MM.1S (cell line): ENCODE results near the gene TYW1B.
"Not testable (repeated sequence)": the region's sequence is repeated elsewhere in the genome, so short reads cannot be mapped to it uniquely, and the experiment has no call there.

ENCODE experiments used
- DNase-seq: peaks from one replicate; pipeline ENCODE4 v3.0.0-alpha.2; 2015
- H2AFZ ChIP-seq: fragments of 300-600 bp; sonication (generic); 2 replicates; pipeline ENCODE4 v1.6.0; 2016; ENCODE audit warnings: antibody characterized with exemption, low read length
- H3F3A ChIP-seq: fragments of 300-600 bp; sonication (generic); 2 replicates; pipeline ENCODE4 v1.6.1; 2016; ENCODE audit warnings: mild to moderate bottlenecking, antibody characterized with exemption, low read length, moderate library complexity, mixed read lengths; ENCODE audit not compliant: insufficient read depth
- H3K27ac ChIP-seq: fragments of 300-600 bp; sonication (generic); 2 replicates; pipeline ENCODE4 v1.5.1; 2016; ENCODE audit warnings: mild to moderate bottlenecking, low read length
- H3K27me3 ChIP-seq: fragments of 300-600 bp; sonication (generic); replicated peaks from 2 replicates; pipeline ENCODE4 v1.6.0; 2016; ENCODE audit warnings: low read length; ENCODE audit not compliant: insufficient read depth
- H3K36me3 ChIP-seq: fragments of 300-600 bp; sonication (generic); replicated peaks from 2 replicates; pipeline ENCODE4 v1.6.1; 2016; ENCODE audit warnings: mild to moderate bottlenecking, low read length, mixed read lengths; ENCODE audit not compliant: insufficient read depth
- H3K4me1 ChIP-seq: fragments of 300-600 bp; sonication (generic); 2 replicates; pipeline ENCODE4 v1.6.1; 2016; ENCODE audit warnings: low read length, mixed read lengths
- H3K4me2 ChIP-seq: fragments of 300-600 bp; sonication (generic); 2 replicates; pipeline ENCODE4 v1.6.0; 2016; ENCODE audit warnings: low read depth, low read length
- H3K4me3 ChIP-seq: fragments of 300-600 bp; sonication (generic); 2 replicates; pipeline ENCODE4 v1.5.1; 2016; ENCODE audit warnings: low read length, mixed read lengths
- H3K79me2 ChIP-seq: fragments of 300-600 bp; sonication (generic); 2 replicates; pipeline ENCODE4 v1.6.1; 2016; ENCODE audit warnings: mixed run types, low read length, mixed read lengths
- H3K9ac ChIP-seq: fragments of 300-600 bp; sonication (generic); 2 replicates; pipeline ENCODE4 v1.6.1; 2016; ENCODE audit warnings: low read length, mixed read lengths
- H3K9me2 ChIP-seq: fragments of 300-600 bp; sonication (generic); replicated peaks from 2 replicates; pipeline ENCODE4 v1.6.1; 2016; ENCODE audit warnings: mild to moderate bottlenecking, low read length, mixed read lengths; ENCODE audit not compliant: insufficient read depth
- H3K9me3 ChIP-seq: fragments of 300-600 bp; sonication (generic); replicated peaks from 2 replicates; pipeline ENCODE4 v1.6.1; 2016; ENCODE audit warnings: mild to moderate bottlenecking, low read length, mixed read lengths; ENCODE audit not compliant: insufficient read depth
- H4K20me1 ChIP-seq: fragments of 300-600 bp; sonication (generic); 2 replicates; pipeline ENCODE4 v1.6.1; 2016; ENCODE audit warnings: mild to moderate bottlenecking, low read length, moderate library complexity, mixed read lengths; ENCODE audit not compliant: insufficient read depth
- CTCF ChIP-seq: fragments of 300-600 bp; sonication (generic); IDR thresholded peaks from 2 replicates; pipeline ENCODE4 v1.5.1; 2016; ENCODE audit warnings: antibody characterized with exemption, low read length, mixed read lengths
- EZH2 ChIP-seq: fragments of 300-600 bp; sonication (generic); optimal IDR thresholded peaks from 2 replicates; pipeline ENCODE3; 2017; ENCODE audit warnings: low read depth, mild to moderate bottlenecking, antibody characterized with exemption, low read length, mixed read lengths
- EZH2phosphoT487 ChIP-seq: fragments of 300-600 bp; sonication (generic); IDR thresholded peaks from 2 replicates; pipeline ENCODE4 v1.6.1; 2018; ENCODE audit warnings: antibody characterized with exemption, low read length

The TYW1B gene

GRCh38 chr7:72704894-72705293, 123.1 kb downstream of the TYW1B start:
- DNase-seq: no peak
- H3F3A ChIP-seq: no peaks in the 10 kb centered on the region
- H3K9ac ChIP-seq: no peak overlapping the region
- no peak for TF ChIP-seq EZH2phosphoT487
- TF ChIP-seq EZH2: no peak
- TF ChIP-seq CTCF: no peak
- no peak overlapping the region for H3K4me2 ChIP-seq
- H3K9me3 ChIP-seq: no peaks in the 10 kb centered on the region
- H3K27ac ChIP-seq: no peak overlapping the region
- H3K27me3 ChIP-seq: no peaks in the 10 kb centered on the region
- H3K9me2 ChIP-seq: no peaks in the 10 kb centered on the region
- H3K4me1 ChIP-seq: no peaks in the 10 kb centered on the region
- H3K79me2 ChIP-seq: no peaks in the 10 kb centered on the region
- no peak overlapping the region for H2AFZ ChIP-seq
- no peaks in the 10 kb centered on the region for H3K36me3 ChIP-seq
- no peaks in the 10 kb centered on the region for H4K20me1 ChIP-seq
- H3K4me3 ChIP-seq: no peak overlapping the region

- not testable (repeated sequence) for H3K36me3 ChIP-seq, H3K27me3 ChIP-seq, H3F3A ChIP-seq, H4K20me1 ChIP-seq, DNase-seq, H3K9me3 ChIP-seq, H3K4me1 ChIP-seq, H3K4me2 ChIP-seq, H3K79me2 ChIP-seq, H3K9me2 ChIP-seq, H3K4me3 ChIP-seq, H2AFZ ChIP-seq, H3K9ac ChIP-seq, H3K27ac ChIP-seq
Measured at GRCh38 chr7:72700548-72700947, 127.5 kb downstream of the TYW1B start.

DNA sequence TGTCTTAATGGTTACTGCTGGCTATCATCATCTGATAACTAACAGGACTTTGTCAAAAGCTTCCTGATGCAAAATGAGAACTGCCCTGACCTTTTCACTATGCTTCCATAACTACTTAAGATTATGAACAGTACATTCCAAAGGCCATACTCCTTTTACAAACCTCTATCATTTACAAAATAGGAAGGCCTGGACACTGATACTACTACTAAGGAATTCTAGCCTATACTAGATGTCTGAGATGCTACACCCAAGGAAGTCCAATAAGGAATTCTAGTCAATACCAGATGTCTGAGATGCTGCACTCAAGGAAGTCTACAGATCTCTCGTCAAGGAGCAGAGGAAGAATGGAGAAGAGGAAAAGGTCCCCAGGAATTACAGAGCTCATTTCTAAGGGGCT, 130.9 kb downstream of the TYW1B start:
- not testable (repeated sequence) for H2AFZ ChIP-seq

DNA sequence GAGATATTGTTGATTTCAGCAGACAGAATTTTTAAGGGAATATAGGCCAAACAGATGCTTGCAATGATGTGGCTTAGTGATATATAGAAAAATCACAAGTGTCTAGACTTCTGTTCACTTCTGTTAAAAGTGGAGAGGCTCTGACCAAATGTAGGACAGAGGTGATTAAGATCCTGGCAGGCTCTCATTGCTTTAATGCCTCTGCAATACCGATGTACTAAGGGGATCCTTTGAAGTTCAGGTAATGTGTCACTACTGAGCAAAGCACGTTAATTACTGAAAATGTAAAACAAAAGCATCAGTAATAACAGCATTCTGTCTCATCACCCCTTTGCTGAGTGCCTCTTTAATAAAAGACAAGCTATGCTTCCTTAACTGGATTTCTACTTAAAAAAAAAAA, 131.4 kb downstream of the TYW1B start:
- H3K4me3 ChIP-seq, H3K36me3 ChIP-seq, H3K79me2 ChIP-seq, H3K4me1 ChIP-seq, H3K4me2 ChIP-seq, H3K27me3 ChIP-seq, H3K9ac ChIP-seq, H3K9me3 ChIP-seq, H2AFZ ChIP-seq, H3F3A ChIP-seq, H3K27ac ChIP-seq, H3K9me2 ChIP-seq, H4K20me1 ChIP-seq, DNase-seq: not testable (repeated sequence)

More for the DNA sequence above, 130.9 kb downstream of the TYW1B start:
- H3K4me3 ChIP-seq, H3K9ac ChIP-seq, H3K27me3 ChIP-seq, DNase-seq, H3K27ac ChIP-seq, H3K9me2 ChIP-seq, H3K36me3 ChIP-seq, H3K4me2 ChIP-seq, H4K20me1 ChIP-seq, H3F3A ChIP-seq, H3K9me3 ChIP-seq, H3K79me2 ChIP-seq, H3K4me1 ChIP-seq: not testable (repeated sequence)

DNA sequence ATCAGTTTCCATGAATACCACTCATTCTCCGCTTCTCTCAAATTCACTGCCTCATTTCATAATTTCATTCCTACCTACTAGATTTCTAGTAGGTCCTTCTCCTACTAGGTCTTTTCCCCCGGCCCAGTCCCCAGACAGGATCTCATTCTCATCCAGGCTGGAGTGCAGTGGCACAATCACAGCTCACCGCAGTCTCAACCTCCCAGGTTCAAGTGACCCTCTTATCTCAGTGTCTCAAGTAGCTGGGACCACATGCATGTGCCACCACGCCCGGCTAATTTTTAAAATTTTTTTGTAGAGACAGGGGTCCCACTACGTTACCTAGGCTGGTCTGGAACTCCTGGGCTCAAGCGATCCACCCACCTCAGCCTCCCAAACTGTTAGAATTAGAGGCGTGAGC, 132.5 kb downstream of the TYW1B start:
- H2AFZ ChIP-seq, H3K27me3 ChIP-seq, H3K79me2 ChIP-seq, H3K9me3 ChIP-seq, H3K9ac ChIP-seq, H3K4me1 ChIP-seq, H3K4me2 ChIP-seq, DNase-seq, H3K36me3 ChIP-seq, H3F3A ChIP-seq, H3K4me3 ChIP-seq, H3K27ac ChIP-seq, H4K20me1 ChIP-seq, H3K9me2 ChIP-seq: not testable (repeated sequence)

DNA sequence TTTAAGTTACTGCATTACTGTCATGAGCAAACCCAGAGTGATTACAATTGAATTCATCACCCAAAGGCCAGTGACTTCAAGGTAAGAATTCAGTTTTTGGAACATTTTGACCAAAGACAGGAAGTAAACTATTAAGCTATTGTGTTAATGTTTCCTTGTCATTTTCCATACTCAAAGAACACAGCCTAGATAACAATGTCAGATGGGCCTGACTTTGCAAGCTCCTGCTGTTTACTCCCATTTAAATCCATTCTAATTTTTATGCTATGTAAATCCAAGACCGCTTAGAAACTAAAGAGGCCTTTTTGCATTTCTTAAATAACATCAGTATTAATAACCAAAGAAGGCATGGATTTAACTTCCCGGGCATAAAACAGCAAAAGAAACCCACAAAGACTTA, 136.6 kb downstream of the TYW1B start:
- H3K4me2 ChIP-seq, H3K4me3 ChIP-seq, H3K27me3 ChIP-seq, H4K20me1 ChIP-seq, DNase-seq, H3K9ac ChIP-seq, H3K79me2 ChIP-seq, H3K36me3 ChIP-seq, H3K4me1 ChIP-seq, H3K27ac ChIP-seq, H3K9me2 ChIP-seq, H3F3A ChIP-seq, H2AFZ ChIP-seq, H3K9me3 ChIP-seq: not testable (repeated sequence)

- not testable (repeated sequence) for H3K27ac ChIP-seq, H3K4me1 ChIP-seq, H3F3A ChIP-seq, H3K79me2 ChIP-seq, H2AFZ ChIP-seq, H3K9ac ChIP-seq, H3K4me2 ChIP-seq, DNase-seq, H3K9me3 ChIP-seq, H3K27me3 ChIP-seq, H3K9me2 ChIP-seq, H4K20me1 ChIP-seq, H3K36me3 ChIP-seq, H3K4me3 ChIP-seq
Measured at GRCh38 chr7:72690177-72690576, 137.8 kb downstream of the TYW1B start.
